Muscle of back (tissue), 11 donors: ENCODE data around the gene MEGF6. TPM values are rescaled to one million over a fixed set of nuclear protein-coding genes. Genes with fewer than 3 reads are reported as not detected.
"Not testable (repeated sequence)": the region's sequence is repeated elsewhere in the genome, so short reads cannot be mapped to it uniquely, and the experiment has no call there.

Source experiments
- DNase-seq, 3 donors: peaks; one replicate each; pipeline versions ENCODE4 v3.0.0 to v3.0.0-alpha.2; 2013
- polyA plus RNA-seq, 10 donors: library from polyadenylated mRNA; unstranded; fragments of 120-200 nt; gene quantifications; one replicate each; pipeline ENCODE4 v1.2.1, GENCODE V29; 2013; ENCODE audit not compliant: insufficient read length in 10 of 10

The MEGF6 gene
- polyA plus RNA-seq, 10 donors, result 6.3 to 37.6 (median 9.5) TPM

- peak in 1 of 3 donors; percentile 36 for DNase-seq
Observed at GRCh38 chr1:3573500-3573899, 37.8 kb downstream of the MEGF6 start.

GRCh38 chr1:3572638-3573037 is 38.7 kb downstream of the MEGF6 start:
- not testable (repeated sequence) for DNase-seq

- no peak for DNase-seq
Observed at GRCh38 chr1:3571263-3571662, 40.0 kb downstream of the MEGF6 start.

GRCh38 chr1:3570066-3570986 is 41.0 kb downstream of the MEGF6 start:
- DNase-seq, result no peak

GRCh38 chr1:3569436-3569835 is 41.9 kb downstream of the MEGF6 start:
- no peak for DNase-seq

- DNase-seq, result no peak
Observed at GRCh38 chr1:3568815-3569435, 42.4 kb downstream of the MEGF6 start.

- no peak for DNase-seq
Observed at GRCh38 chr1:3566951-3567804, 44.1 kb downstream of the MEGF6 start.

- DNase-seq, result no peak
Observed at GRCh38 chr1:3566003-3566885, 45.1 kb downstream of the MEGF6 start.

- DNase-seq, result peak in 1 of 3 donors; percentile 63
Observed at GRCh38 chr1:3564921-3565831, 46.1 kb downstream of the MEGF6 start.

GRCh38 chr1:3563610-3564009 is 47.7 kb downstream of the MEGF6 start:
- no peak for DNase-seq

GRCh38 chr1:3563125-3563524 is 48.2 kb downstream of the MEGF6 start:
- no peak for DNase-seq

GRCh38 chr1:3562712-3563111 is 48.6 kb downstream of the MEGF6 start:
- DNase-seq, result no peak

GRCh38 chr1:3561702-3562101 is 49.6 kb downstream of the MEGF6 start:
- DNase-seq, result peak in 2 of 3 donors; percentile 42 to 72

GRCh38 chr1:3560981-3561380 is 50.3 kb downstream of the MEGF6 start:
- peak in 1 of 3 donors; percentile 39 for DNase-seq

- peak in 2 of 3 donors; percentile 57 to 85 for DNase-seq
Observed at GRCh38 chr1:3560251-3560871, 50.9 kb downstream of the MEGF6 start.

GRCh38 chr1:3558036-3558726 is 53.1 kb downstream of the MEGF6 start:
- no peak for DNase-seq

GRCh38 chr1:3557366-3557765 is 53.9 kb downstream of the MEGF6 start:
- no peak for DNase-seq

- DNase-seq, result no peak
Observed at GRCh38 chr1:3556336-3556735, 55.0 kb downstream of the MEGF6 start.
